GM12865 (cell line): ENCODE data around the gene PCNX4.

ENCODE experiments used
- DNase-seq: peaks from one replicate; pipeline ENCODE4 v3.0.0; 2010; ENCODE audit warnings: low read depth
- H3K4me3 ChIP-seq: 2 replicates; pipeline ENCODE4 v1.5.1; 2011; ENCODE audit warnings: mild to moderate bottlenecking, low read depth, low read length, control low read depth
- CTCF ChIP-seq: IDR thresholded peaks from 2 replicates; pipeline ENCODE4 v1.5.1; 2011; ENCODE audit warnings: low read length, control low read depth, low read depth, inconsistent platforms; ENCODE audit not compliant: insufficient read depth; ENCODE audit errors: missing control alignments

PCNX4 gene

DNA sequence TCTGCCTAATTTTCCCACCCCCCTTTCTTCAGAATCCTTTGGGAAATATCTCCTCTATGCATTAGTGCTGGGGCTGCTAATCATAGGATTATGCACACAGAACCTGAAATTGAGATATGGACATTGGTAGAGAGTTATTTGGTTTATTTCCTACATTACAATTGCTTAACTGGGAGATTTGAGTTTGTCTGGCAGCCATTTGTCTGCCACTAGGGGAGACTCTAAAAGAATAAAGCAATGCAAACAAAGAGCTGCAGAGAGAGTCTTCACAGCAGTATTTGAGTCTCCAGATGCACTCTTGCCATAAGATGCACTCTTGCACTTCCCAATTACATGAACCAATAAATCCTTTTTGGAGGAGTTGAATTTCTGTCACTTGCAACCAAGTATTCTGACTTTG lies 12.0 kb upstream of the PCNX4 start:
- DNase-seq, result no peak
- no peak overlapping the region for H3K4me3 ChIP-seq
- no peak for TF ChIP-seq CTCF

- no peak overlapping the region for H3K4me3 ChIP-seq
- DNase-seq, result no peak
- no peak for TF ChIP-seq CTCF
Observed at GRCh38 chr14:60085085-60085484, 6.6 kb upstream of the PCNX4 start.

DNA sequence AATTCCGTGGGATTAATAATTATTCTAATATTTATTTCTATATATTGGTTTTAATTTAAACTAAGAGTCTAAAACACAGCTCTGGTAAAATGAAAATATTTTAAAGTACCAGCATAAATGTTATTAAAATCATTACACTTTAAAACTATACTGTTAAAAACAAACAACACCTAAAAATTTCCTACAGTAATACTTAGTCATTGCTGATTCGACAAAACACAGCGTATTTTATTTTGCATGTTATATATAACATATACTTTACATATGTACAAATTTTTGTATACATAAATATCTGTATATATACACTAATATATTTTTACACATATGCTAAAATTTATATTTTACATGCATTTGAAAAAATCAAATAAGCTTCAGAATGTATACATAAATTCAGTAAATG lies 6.0 kb upstream of the PCNX4 start:
- TF ChIP-seq CTCF, result no peak
- no peak for DNase-seq
- no peak overlapping the region for H3K4me3 ChIP-seq

DNA sequence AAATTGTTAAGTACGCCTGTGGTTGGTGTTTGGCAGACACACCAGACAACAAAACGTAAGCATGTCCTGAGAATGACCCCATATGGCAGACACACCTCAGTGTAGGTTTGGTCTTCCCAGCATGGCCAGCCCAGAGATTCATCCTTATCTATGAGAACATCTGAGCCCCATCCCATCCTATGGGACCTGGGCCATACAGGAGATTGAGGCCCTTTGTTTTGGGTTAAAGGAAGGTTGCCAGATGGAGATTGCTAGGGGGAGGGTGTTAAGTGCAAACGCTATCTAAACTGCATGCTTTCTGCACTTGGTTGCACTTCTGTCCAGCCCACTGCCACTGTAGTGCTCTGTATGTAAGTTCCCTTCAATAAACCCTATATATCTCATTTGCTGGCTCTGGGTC lies 4.1 kb upstream of the PCNX4 start:
- TF ChIP-seq CTCF, result no peak
- no peak for DNase-seq
- no peak overlapping the region for H3K4me3 ChIP-seq

DNA sequence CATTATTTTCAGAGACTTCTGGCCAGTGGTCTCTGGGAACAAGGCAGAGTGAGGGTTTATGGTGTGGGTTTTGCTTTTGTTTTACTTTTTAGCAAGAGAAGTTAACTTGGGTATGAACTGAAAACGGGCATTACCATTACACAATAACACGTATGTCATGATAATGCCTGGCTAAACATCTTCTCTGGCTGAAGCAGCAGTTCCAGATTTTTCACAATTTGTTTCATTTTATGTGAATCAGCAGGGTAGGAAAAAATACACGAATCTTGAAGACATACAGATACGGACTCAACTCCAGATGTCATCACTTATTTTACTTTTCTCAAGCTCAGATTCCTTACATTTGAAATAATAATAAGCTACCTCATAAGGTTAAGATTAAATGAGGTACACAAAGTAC lies 2.5 kb upstream of the PCNX4 start:
- no peak for TF ChIP-seq CTCF

GRCh38 chr14:60090864-60091519 lies 731 bp upstream of the PCNX4 start:
- TF ChIP-seq CTCF, result no peak
- DNase-seq, result peak; percentile 61
- peak overlapping the region; percentile 68 for H3K4me3 ChIP-seq

More for the DNA sequence above, 2.5 kb upstream of the PCNX4 start:
- no peak for DNase-seq
- H3K4me3 ChIP-seq, result no peak overlapping the region

DNA sequence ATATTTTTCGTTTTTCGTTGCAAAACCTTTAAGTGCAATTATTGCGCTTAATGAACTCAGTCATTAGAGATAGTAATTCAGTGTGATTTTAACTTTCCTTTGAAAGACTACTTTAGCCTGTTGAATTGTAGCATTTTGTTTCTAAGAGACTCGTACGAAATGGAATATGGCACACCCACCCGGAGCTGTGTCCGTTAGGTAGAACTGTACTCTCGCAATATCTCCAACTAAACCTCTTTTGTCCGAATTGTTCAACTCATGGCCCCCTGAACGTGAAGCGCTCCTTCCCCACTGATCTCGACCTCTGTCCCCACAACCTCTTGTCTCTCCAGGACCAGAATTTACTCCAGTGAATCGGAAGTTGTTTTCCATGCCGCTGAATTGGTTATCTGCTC lies 800 bp downstream of the PCNX4 start:
- H3K4me3 ChIP-seq, result peak overlapping the region; percentile 68
- peak; percentile 55 for DNase-seq
- TF ChIP-seq CTCF, result no peak
